Urothelium cell line (cell line): Measurements from ENCODE around the gene RIN3.
"Not testable (repeated sequence)": the region's sequence is repeated elsewhere in the genome, so short reads cannot be mapped to it uniquely, and the experiment has no call there.

Experiments used
- DNase-seq: peaks from one replicate; pipeline ENCODE4 v3.0.0; 2011; ENCODE audit warnings: low spot score, mixed read lengths
- FAIRE-seq: peaks from 2 replicates; lab custom pipeline; 2011; peaks lifted over from hg19 to GRCh38; lab: Jason Lieb, UNC

Gene RIN3

GRCh38 chr14:92704036-92704804, 190.6 kb downstream of the RIN3 start:
- DNase-seq (no peak), FAIRE-seq (no peak)

- FAIRE-seq (no peak), DNase-seq (no peak)
These were observed 191.2 kb downstream of the RIN3 start for GRCh38 chr14:92704821-92705220.

- no peak for DNase-seq
- no peak for FAIRE-seq
These were observed 192.8 kb downstream of the RIN3 start for GRCh38 chr14:92706386-92706785.

- FAIRE-seq = no peak
- DNase-seq = no peak
These were observed 195.9 kb downstream of the RIN3 start for GRCh38 chr14:92709340-92710000.

- FAIRE-seq (no peak), DNase-seq (no peak)
These were observed 196.4 kb downstream of the RIN3 start for GRCh38 chr14:92710001-92710341.

- DNase-seq (no peak), FAIRE-seq (no peak)
These were observed 198.5 kb downstream of the RIN3 start for GRCh38 chr14:92711976-92712653.

GRCh38 chr14:92712654-92713051, 199.1 kb downstream of the RIN3 start:
- FAIRE-seq (no peak), DNase-seq (no peak)

GRCh38 chr14:92714739-92715307, 201.2 kb downstream of the RIN3 start:
- FAIRE-seq = not testable (repeated sequence)
- peak; percentile 61 for DNase-seq

- no peak for FAIRE-seq
- no peak for DNase-seq
These were observed 202.6 kb downstream of the RIN3 start for GRCh38 chr14:92716131-92716530.

- no peak for FAIRE-seq
- no peak for DNase-seq
These were observed 204.0 kb downstream of the RIN3 start for GRCh38 chr14:92717571-92718042.

GRCh38 chr14:92718664-92719063, 205.1 kb downstream of the RIN3 start:
- DNase-seq = no peak
- no peak for FAIRE-seq

- no peak for DNase-seq
These were observed 205.8 kb downstream of the RIN3 start for GRCh38 chr14:92719421-92719820.

GRCh38 chr14:92719890-92720323, 206.3 kb downstream of the RIN3 start:
- DNase-seq = no peak
- FAIRE-seq = no peak

More at GRCh38 chr14:92719421-92719820, 205.8 kb downstream of the RIN3 start:
- FAIRE-seq = no peak

GRCh38 chr14:92724516-92725340, 211.1 kb downstream of the RIN3 start:
- no peak for FAIRE-seq

GRCh38 chr14:92726135-92726932, 212.8 kb downstream of the RIN3 start:
- peak; percentile 82 for DNase-seq
- FAIRE-seq = no peak

More at GRCh38 chr14:92724516-92725340, 211.1 kb downstream of the RIN3 start:
- no peak for DNase-seq

GRCh38 chr14:92726933-92727262, 213.3 kb downstream of the RIN3 start:
- DNase-seq (no peak), FAIRE-seq (no peak)

GRCh38 chr14:92728759-92729364, 215.3 kb downstream of the RIN3 start:
- FAIRE-seq (no peak), DNase-seq (peak; percentile 65)

GRCh38 chr14:92729634-92730358, 216.2 kb downstream of the RIN3 start:
- DNase-seq = peak; percentile 60
- no peak for FAIRE-seq
